ENCODE measurements around the gene NOC2L. TPM values are rescaled to one million over a fixed set of nuclear protein-coding genes. Genes with fewer than 3 reads are reported as not detected.

Gene NOC2L
- total and polyA plus RNA-seq, 9 of the 15 experiments (the other 6 are each of a cell fraction or from before 2014, with no cell fraction given), result 4.0 to 410 (median 200) TPM

- TF ChIP-seq, protein P1, sequence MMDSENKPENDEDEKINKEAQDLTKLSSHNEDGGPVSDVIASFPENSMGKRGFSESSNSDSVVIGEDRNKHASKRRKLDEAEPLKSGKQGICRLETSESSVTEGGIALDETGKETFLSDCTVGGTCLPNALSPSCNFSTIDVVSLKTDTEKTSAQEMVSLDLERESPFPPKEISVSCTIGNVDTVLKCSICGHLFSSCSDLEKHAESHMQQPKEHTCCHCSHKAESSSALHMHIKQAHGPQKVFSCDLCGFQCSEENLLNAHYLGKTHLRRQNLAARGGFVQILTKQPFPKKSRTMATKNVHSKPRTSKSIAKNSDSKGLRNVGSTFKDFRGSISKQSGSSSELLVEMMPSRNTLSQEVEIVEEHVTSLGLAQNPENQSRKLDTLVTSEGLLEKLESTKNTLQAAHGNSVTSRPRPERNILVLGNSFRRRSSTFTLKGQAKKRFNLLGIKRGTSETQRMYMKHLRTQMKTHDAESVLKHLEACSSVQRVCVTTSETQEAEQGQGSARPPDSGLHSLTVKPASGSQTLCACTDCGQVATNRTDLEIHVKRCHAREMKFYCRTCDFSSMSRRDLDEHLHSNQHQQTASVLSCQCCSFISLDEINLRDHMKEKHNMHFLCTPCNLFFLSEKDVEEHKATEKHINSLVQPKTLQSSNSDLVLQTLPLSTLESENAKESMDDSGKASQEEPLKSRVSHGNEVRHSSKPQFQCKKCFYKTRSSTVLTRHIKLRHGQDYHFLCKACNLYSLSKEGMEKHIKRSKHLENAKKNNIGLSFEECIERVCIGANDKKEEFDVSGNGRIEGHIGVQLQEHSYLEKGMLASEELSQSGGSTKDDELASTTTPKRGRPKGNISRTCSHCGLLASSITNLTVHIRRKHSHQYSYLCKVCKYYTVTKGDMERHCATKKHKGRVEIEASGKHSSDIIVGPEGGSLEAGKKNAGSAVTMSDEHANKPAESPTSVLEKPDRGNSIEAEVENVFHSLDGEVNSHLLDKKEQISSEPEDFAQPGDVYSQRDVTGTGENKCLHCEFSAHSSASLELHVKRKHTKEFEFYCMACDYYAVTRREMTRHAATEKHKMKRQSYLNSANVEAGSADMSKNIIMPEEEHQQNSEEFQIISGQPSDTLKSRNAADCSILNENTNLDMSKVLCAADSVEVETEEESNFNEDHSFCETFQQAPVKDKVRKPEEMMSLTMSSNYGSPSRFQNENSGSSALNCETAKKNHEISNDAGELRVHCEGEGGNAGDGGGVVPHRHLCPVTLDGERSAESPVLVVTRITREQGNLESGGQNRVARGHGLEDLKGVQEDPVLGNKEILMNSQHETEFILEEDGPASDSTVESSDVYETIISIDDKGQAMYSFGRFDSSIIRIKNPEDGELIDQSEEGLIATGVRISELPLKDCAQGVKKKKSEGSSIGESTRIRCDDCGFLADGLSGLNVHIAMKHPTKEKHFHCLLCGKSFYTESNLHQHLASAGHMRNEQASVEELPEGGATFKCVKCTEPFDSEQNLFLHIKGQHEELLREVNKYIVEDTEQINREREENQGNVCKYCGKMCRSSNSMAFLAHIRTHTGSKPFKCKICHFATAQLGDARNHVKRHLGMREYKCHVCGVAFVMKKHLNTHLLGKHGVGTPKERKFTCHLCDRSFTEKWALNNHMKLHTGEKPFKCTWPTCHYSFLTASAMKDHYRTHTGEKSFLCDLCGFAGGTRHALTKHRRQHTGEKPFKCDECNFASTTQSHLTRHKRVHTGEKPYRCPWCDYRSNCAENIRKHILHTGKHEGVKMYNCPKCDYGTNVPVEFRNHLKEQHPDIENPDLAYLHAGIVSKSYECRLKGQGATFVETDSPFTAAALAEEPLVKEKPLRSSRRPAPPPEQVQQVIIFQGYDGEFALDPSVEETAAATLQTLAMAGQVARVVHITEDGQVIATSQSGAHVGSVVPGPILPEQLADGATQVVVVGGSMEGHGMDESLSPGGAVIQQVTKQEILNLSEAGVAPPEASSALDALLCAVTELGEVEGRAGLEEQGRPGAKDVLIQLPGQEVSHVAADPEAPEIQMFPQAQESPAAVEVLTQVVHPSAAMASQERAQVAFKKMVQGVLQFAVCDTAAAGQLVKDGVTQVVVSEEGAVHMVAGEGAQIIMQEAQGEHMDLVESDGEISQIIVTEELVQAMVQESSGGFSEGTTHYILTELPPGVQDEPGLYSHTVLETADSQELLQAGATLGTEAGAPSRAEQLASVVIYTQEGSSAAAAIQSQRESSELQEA (IDR thresholded peaks at IDR 0.05; ENCODE audit: low read depth), result no peak
- no peak for TF ChIP-seq CBX2 (IDR thresholded peaks at IDR 0.05; ENCODE audit: insufficient read depth, low read length, poor library complexity, severe bottlenecking)
- peak; percentile 59 for TF ChIP-seq HMGN3 (IDR thresholded peaks at IDR 0.05; ENCODE audit: borderline replicate concordance, extremely low read depth, insufficient read length, low read depth, low read length)
- TF ChIP-seq SP1 (CRISPR knock-in tag; IDR thresholded peaks at IDR 0.05), result peak; percentile 96
- TF ChIP-seq TEAD4 (IDR thresholded peaks at IDR 0.05; ENCODE audit: low read length), result no peak
- TF ChIP-seq TEAD4 (CRISPR knock-in tag; IDR thresholded peaks at IDR 0.05; ENCODE audit: borderline replicate concordance), result peak; percentile 70; the same call in 1 of the 2 replicates
- no peak for TF ChIP-seq SMARCC2 (IDR thresholded peaks at IDR 0.05; ENCODE audit: low read depth)
- TF ChIP-seq TAF9B (IDR thresholded peaks at IDR 0.05; ENCODE audit: partially characterized antibody), result no peak
- no peak for TF ChIP-seq GTF2F1 (IDR thresholded peaks at IDR 0.05; ENCODE audit: low read depth, low read length)
- no peak for TF ChIP-seq ZNF24 (IDR thresholded peaks at IDR 0.05)
- TF ChIP-seq ARNT (IDR thresholded peaks at IDR 0.05), result no peak
- TF ChIP-seq, protein P2, sequence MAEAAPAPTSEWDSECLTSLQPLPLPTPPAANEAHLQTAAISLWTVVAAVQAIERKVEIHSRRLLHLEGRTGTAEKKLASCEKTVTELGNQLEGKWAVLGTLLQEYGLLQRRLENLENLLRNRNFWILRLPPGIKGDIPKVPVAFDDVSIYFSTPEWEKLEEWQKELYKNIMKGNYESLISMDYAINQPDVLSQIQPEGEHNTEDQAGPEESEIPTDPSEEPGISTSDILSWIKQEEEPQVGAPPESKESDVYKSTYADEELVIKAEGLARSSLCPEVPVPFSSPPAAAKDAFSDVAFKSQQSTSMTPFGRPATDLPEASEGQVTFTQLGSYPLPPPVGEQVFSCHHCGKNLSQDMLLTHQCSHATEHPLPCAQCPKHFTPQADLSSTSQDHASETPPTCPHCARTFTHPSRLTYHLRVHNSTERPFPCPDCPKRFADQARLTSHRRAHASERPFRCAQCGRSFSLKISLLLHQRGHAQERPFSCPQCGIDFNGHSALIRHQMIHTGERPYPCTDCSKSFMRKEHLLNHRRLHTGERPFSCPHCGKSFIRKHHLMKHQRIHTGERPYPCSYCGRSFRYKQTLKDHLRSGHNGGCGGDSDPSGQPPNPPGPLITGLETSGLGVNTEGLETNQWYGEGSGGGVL (CRISPR knock-in tag; IDR thresholded peaks at IDR 0.05), result no peak
- TF ChIP-seq ZNF140 (CRISPR knock-in tag; IDR thresholded peaks at IDR 0.05), result no peak
- TF ChIP-seq CEBPB (tag; IDR thresholded peaks at IDR 0.05), result no peak
- peak; percentile 43; the same call in 1 of the 2 replicates for TF ChIP-seq SAFB (IDR thresholded peaks at IDR 0.05; ENCODE audit: borderline replicate concordance, low read depth, low read length)
- TF ChIP-seq NFIC (IDR thresholded peaks at IDR 0.05), result no peak
- no peak for TF ChIP-seq ZBTB17 (CRISPR knock-in tag; IDR thresholded peaks at IDR 0.05)
- no peak for TF ChIP-seq MED1 (CRISPR knock-in tag; IDR thresholded peaks at IDR 0.05; ENCODE audit: borderline replicate concordance)
- no peak for TF ChIP-seq ZNF57 (CRISPR knock-in tag; IDR thresholded peaks at IDR 0.05)
- TF ChIP-seq POLR2A (conservative IDR thresholded peaks at IDR 0.05), result peak; percentile 92
These were observed at the start of gene NOC2L (continued) for GRCh38 chr1:958823-959730.
